Measurements from ENCODE around the gene CTSA. TPM values are rescaled to one million over a fixed set of nuclear protein-coding genes. Genes with fewer than 3 reads are reported as not detected.
A peak's percentile ranks its signal among the peaks of the same experiment; 100 is the strongest.

CTSA gene
- total and polyA plus RNA-seq, 9 of the 15 experiments (the other 6 are each of a cell fraction or from before 2014, with no cell fraction given): 8.8 to 61.7 (median 28.3) TPM

DNA sequence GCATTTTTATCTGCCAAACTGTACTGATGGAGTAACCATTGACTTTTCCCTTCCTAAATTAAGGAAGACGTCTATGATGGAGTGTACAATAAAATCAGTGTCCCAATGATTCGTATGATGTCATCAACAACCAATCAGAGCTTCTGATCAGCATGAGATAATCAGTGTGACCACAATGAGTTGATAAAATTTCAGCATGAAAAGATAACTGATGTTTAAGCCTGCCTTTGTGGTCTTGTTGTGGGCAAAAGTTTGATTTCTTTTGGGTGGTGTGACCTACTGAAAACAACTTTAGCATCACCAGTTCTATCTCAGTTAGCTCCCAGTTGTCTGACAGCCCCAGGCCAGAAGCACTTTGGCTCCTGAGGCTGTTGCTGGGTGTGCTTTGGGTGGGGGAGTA is 46.6 kb downstream of the CTSA start (continued):
- TF ChIP-seq, protein P1, sequence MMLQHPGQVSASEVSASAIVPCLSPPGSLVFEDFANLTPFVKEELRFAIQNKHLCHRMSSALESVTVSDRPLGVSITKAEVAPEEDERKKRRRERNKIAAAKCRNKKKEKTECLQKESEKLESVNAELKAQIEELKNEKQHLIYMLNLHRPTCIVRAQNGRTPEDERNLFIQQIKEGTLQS (IDR thresholded peaks at IDR 0.05): peak; percentile 81
- TF ChIP-seq, protein P1 (CRISPR knock-in tag; conservative IDR thresholded peaks at IDR 0.05): no peak
- no peak for TF ChIP-seq SRSF7 (optimal IDR thresholded peaks at IDR 0.05; ENCODE audit: low read depth, low read length)

DNA sequence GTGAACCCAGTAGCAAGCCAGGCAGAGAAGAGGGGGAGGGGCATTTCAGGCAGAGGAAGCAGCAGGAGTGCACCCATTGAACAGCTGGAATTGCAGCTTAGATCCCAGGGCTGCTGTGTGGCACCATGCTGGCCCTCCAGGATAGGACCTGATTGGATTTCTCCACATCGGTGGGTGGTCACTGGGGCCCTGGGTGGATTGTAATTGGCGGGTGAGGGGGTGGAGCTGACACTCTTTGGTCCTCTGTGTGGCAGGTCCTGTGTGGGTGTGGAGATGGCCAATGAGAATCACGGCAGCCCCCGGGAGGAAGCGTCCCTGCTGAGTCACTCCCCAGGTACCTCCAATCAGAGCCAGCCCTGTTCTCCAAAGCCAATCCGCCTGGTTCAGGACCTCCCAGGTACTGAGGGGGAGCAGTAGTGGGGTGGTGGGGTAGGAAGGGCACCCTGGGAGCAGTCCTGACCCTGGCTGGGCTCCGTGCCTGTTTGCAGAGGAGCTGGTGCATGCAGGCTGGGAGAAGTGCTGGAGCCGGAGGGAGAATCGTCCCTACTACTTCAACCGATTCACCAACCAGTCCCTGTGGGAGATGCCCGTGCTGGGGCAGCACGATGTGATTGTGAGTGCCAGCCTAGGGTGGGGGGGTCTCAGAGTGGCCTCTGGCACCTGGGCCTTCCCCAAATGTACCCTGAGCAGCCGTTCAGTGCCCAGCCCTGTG is 47.7 kb downstream of the CTSA start:
- H3K36me3 ChIP-seq (ENCODE audit: control insufficient read depth, insufficient read depth, low read length): peaks cover 60% of the 10 kb centered on the region

More for the DNA sequence above, 47.7 kb downstream of the CTSA start:
- Histone ChIP-seq H3K4me3 (no peak overlapping the region), H3K9me3 (replicated peaks; ENCODE audit: control insufficient read depth, insufficient read depth, low read depth, low read length) (no peaks in the 10 kb centered on the region), H3K27me3 (ENCODE audit: control insufficient read depth in 2 of 2, insufficient read depth in 2 of 2, low read length in 2 of 2) (no peaks in the 10 kb centered on the region), H3K4me1 (replicated peaks in 1 of 2; ENCODE audit: control insufficient read depth in 2 of 2, insufficient read depth in 2 of 2, low read length in 2 of 2) (peaks cover 11 to 27% of the 10 kb centered on the region in 2 experiments), H3K9ac (ENCODE audit: insufficient read depth in 1 of 2, low read depth in 2 of 2, low read length in 2 of 2) (peak overlapping the region in 1 of 2 experiments; percentile 7; a peak in 1 of 4 replicates), H3K4me2 (ENCODE audit: insufficient read depth, low read length) (no peak overlapping the region), H3K79me2 (ENCODE audit: control insufficient read depth, insufficient read depth, low read length) (peaks cover 21% of the 10 kb centered on the region), H3K9me1 (ENCODE audit: control insufficient read depth, insufficient read depth, low read length) (no peaks in the 10 kb centered on the region), H3K27ac (ENCODE audit: extremely low read depth, low read depth, low read length) (no peak overlapping the region), H2AFZ (ENCODE audit: low read depth, low read length) (no peak overlapping the region), H4K20me1 (replicated peaks; ENCODE audit: control insufficient read depth, insufficient read depth, low read length) (peaks cover 27% of the 10 kb centered on the region)
- WGBS (ENCODE audit: insufficient coverage, low coverage, missing lambda C conversion rate): 95% methylated on average over 11 of the region's 13 CpGs
- ATAC-seq (no peak), DNase-seq (ENCODE audit: extremely low read depth in 1 of 4, low spot score in 3 of 4) (no peak), FAIRE-seq (no peak)
- peak; percentile 54 for TF ChIP-seq POLR2G (IDR thresholded peaks at IDR 0.05; ENCODE audit: low read depth, low read length)
- peak; percentile 52 for TF ChIP-seq RBFOX2 (IDR thresholded peaks at IDR 0.05; ENCODE audit: low read depth, low read length)
- TF ChIP-seq, protein P2, sequence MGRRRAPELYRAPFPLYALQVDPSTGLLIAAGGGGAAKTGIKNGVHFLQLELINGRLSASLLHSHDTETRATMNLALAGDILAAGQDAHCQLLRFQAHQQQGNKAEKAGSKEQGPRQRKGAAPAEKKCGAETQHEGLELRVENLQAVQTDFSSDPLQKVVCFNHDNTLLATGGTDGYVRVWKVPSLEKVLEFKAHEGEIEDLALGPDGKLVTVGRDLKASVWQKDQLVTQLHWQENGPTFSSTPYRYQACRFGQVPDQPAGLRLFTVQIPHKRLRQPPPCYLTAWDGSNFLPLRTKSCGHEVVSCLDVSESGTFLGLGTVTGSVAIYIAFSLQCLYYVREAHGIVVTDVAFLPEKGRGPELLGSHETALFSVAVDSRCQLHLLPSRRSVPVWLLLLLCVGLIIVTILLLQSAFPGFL (CRISPR knock-in tag; IDR thresholded peaks at IDR 0.05): no peak
- TF ChIP-seq ILK (tag; IDR thresholded peaks at IDR 0.05; ENCODE audit: borderline replicate concordance, low read depth): no peak
- 0 out of 2 replicates have a peak, but pooled peaks have one; percentile 10 for TF ChIP-seq POLR2AphosphoS5 (IDR thresholded peaks at IDR 0.05; ENCODE audit: control insufficient read depth, insufficient read depth, low read depth, low read length)
- TF ChIP-seq RBM22 (IDR thresholded peaks at IDR 0.05; ENCODE audit: low read depth, low read length, poor library complexity, severe bottlenecking): peak; percentile 44
- peak; percentile 47 for TF ChIP-seq EGR1 (conservative IDR thresholded peaks at IDR 0.05)
- in situ Hi-C loops (cut with MboI) (no loop called here), intact Hi-C loops (cut with micrococcal nuclease) (loop anchor here (10.0 kb wide), 1 partner anchor 144 kb away; the partner anchor contains the start of genes DNTTIP1 and WFDC3)
- ChIA-PET POLR2A (interaction anchor here (0.5 to 3.4 kb wide), 4 partner anchors 13 to 98 kb away, joined by 3 to 12 read pairs (median 5); no protein-coding TSS in a partner anchor), CTCF (ENCODE audit: low intra/inter-chr PET ratio) (no interaction called here)
- no TSS peak for BruUV-seq (replicated peaks)

Data from K562 (cell line).